GM23338 (cell line): ENCODE measurements around the gene STRN4. TPM values are rescaled to one million over a fixed set of nuclear protein-coding genes. Genes with fewer than 3 reads are reported as not detected.

ENCODE experiments used
- ATAC-seq: fragments of 200-7000 bp; cut with Tn5 transposase; 3 replicates; pipeline ENCODE4 v1.9.1; 2020
- DNase-seq: peaks from one replicate; pipeline ENCODE4 v3.0.0-alpha.2; 2015; ENCODE audit warnings: low spot score
- H2AFZ ChIP-seq: fragments of 200-600 bp; sonication (generic); 2 replicates; pipeline ENCODE4 v1.8.0; 2016; ENCODE audit warnings: antibody characterized with exemption, mild to moderate bottlenecking, moderate library complexity
- H3F3A ChIP-seq: fragments of 200-600 bp; sonication (generic); replicated peaks from 2 replicates; pipeline ENCODE4 v1.8.0; 2017; ENCODE audit warnings: antibody characterized with exemption, mixed run types, low read depth
- H3K27ac ChIP-seq: fragments of 200-600 bp; sonication (generic); 2 replicates; pipeline ENCODE4 v1.6.1; 2016; ENCODE audit warnings: low read depth
- H3K27me3 ChIP-seq: fragments of 200-600 bp; sonication (generic); 2 replicates; pipeline ENCODE4 v1.8.0; 2016; ENCODE audit warnings: mild to moderate bottlenecking, mixed run types, moderate library complexity; ENCODE audit not compliant: insufficient read depth
- H3K36me3 ChIP-seq: fragments of 200-600 bp; sonication (generic); 2 replicates; pipeline ENCODE4 v1.8.0; 2016; ENCODE audit warnings: mild to moderate bottlenecking; ENCODE audit not compliant: insufficient read depth
- H3K4me1 ChIP-seq: fragments of 200-600 bp; sonication (generic); 2 replicates; pipeline ENCODE4 v1.8.0; 2016; ENCODE audit warnings: mild to moderate bottlenecking, moderate library complexity; ENCODE audit not compliant: insufficient read depth
- H3K4me2 ChIP-seq: fragments of 200-600 bp; sonication (generic); 2 replicates; pipeline ENCODE4 v1.7.1; 2017; ENCODE audit warnings: mixed run types
- H3K4me3 ChIP-seq: fragments of 200-600 bp; sonication (generic); 2 replicates; pipeline ENCODE4 v1.6.1; 2016; ENCODE audit warnings: mixed run types
- H3K79me2 ChIP-seq: fragments of 200-600 bp; sonication (generic); replicated peaks from 2 replicates; pipeline ENCODE4 v1.8.0; 2017; ENCODE audit warnings: mild to moderate bottlenecking; ENCODE audit not compliant: insufficient read depth
- H3K9me2 ChIP-seq: fragments of 200-600 bp; sonication (generic); 2 replicates; pipeline ENCODE4 v1.8.0; 2017; ENCODE audit not compliant: insufficient read depth
- H4K20me1 ChIP-seq: fragments of 200-600 bp; sonication (generic); replicated peaks from 2 replicates; pipeline ENCODE4 v1.8.0; 2017; ENCODE audit warnings: mild to moderate bottlenecking; ENCODE audit not compliant: insufficient read depth
- H3K27ac Mint-ChIP-seq: 2 replicates; pipeline ENCODE4 v1.8.0; 2020; ENCODE audit warnings: inconsistent platforms, mild to moderate bottlenecking, moderate library complexity, mixed read lengths
- H3K27me3 Mint-ChIP-seq: 3 replicates; pipeline ENCODE4 v1.8.0; 2022; ENCODE audit warnings: low read depth, mild to moderate bottlenecking, moderate library complexity, mixed read lengths, inconsistent platforms; ENCODE audit not compliant: insufficient read depth, poor library complexity
- H3K36me3 Mint-ChIP-seq: 3 replicates; pipeline ENCODE4 v1.8.0; 2021; ENCODE audit warnings: low read depth, mild to moderate bottlenecking, inconsistent platforms, moderate library complexity, mixed read lengths
- H3K4me1 Mint-ChIP-seq: 3 replicates; pipeline ENCODE4 v1.8.0; 2020; ENCODE audit warnings: mild to moderate bottlenecking, inconsistent platforms, mixed read lengths
- H3K4me3 Mint-ChIP-seq: 3 replicates; pipeline ENCODE4 v1.8.0; 2021; ENCODE audit warnings: moderate library complexity, mild to moderate bottlenecking, inconsistent platforms, mixed read lengths
- H3K9me3 Mint-ChIP-seq: 3 replicates; pipeline ENCODE4 v1.8.0; 2020; ENCODE audit warnings: moderate library complexity, mild to moderate bottlenecking, inconsistent platforms, mixed read lengths
- CREB1 ChIP-seq: fragments of 250-450 bp; sonication (Bioruptor Pico); IDR thresholded peaks from 2 replicates; pipeline ENCODE4 v1.5.0; 2020; ENCODE audit warnings: low read depth, mild to moderate bottlenecking, moderate library complexity
- EZH2 ChIP-seq: fragments of 200-600 bp; sonication (generic); IDR thresholded peaks from one replicate; pipeline ENCODE4 v1.8.0; 2017; ENCODE audit warnings: antibody characterized with exemption, mild to moderate bottlenecking, low read depth; ENCODE audit not compliant: unreplicated experiment
- EZH2phosphoT487 ChIP-seq: fragments of 200-600 bp; sonication (generic); IDR thresholded peaks from one replicate; pipeline ENCODE4 v1.8.1; 2018; ENCODE audit warnings: antibody characterized with exemption; ENCODE audit not compliant: unreplicated experiment
- JUNB ChIP-seq: IDR thresholded peaks from one replicate; pipeline ENCODE4 v1.6.1; 2016; ENCODE audit warnings: antibody characterized with exemption; ENCODE audit not compliant: unreplicated experiment
- NANOG ChIP-seq: IDR thresholded peaks from 2 replicates; pipeline ENCODE4 v1.6.1; 2016; ENCODE audit warnings: antibody characterized with exemption, borderline replicate concordance
- POLR2AphosphoS5 ChIP-seq: IDR thresholded peaks from 2 replicates; pipeline ENCODE4 v1.6.1; 2016; ENCODE audit warnings: antibody characterized with exemption, low read depth
- STAT1 ChIP-seq: IDR thresholded peaks from one replicate; pipeline ENCODE4 v1.6.1; 2016; ENCODE audit warnings: antibody characterized with exemption; ENCODE audit not compliant: unreplicated experiment
- ZNF114 ChIP-seq: fragments of 250-450 bp; sonication (Bioruptor Pico); IDR thresholded peaks from 2 replicates; pipeline ENCODE4 v1.5.0; 2020; ENCODE audit warnings: mild to moderate bottlenecking, moderate library complexity
- ZNF331 ChIP-seq: fragments of 250-450 bp; sonication (Bioruptor Pico); IDR thresholded peaks from 2 replicates; pipeline ENCODE4 v1.5.0; 2020; ENCODE audit warnings: low read depth, mild to moderate bottlenecking, moderate library complexity
- polyA plus RNA-seq: library from polyadenylated mRNA; unstranded; fragments of >200 nt; fragmentation: Nextera tagmentation; extraction: Ambion mirVana; gene quantifications from 2 replicates; pipeline ENCODE4 v1.2.1, GENCODE V29; 2016
- total RNA-seq: library from RNA; depleted of rRNA; stranded (reverse); fragments of >200 nt; shearing (Covaris generic); gene quantifications from 2 replicates; pipeline ENCODE4 v1.2.3, GENCODE V29; 2014
- TF ChIP-seq, protein P1 (sequence below): IDR thresholded peaks from one replicate; pipeline ENCODE4 v1.6.1; 2018; ENCODE audit warnings: antibody characterized with exemption; ENCODE audit not compliant: unreplicated experiment
- TF ChIP-seq, protein P2 (sequence below): IDR thresholded peaks from 2 replicates; pipeline ENCODE4 v1.6.1; 2016; ENCODE audit warnings: antibody characterized with exemption
- TF ChIP-seq, protein P3 (sequence below): fragments of 250-450 bp; sonication (Bioruptor Pico); IDR thresholded peaks from 2 replicates; pipeline ENCODE4 v1.5.0; 2020; ENCODE audit warnings: mild to moderate bottlenecking, moderate library complexity

STRN4 gene
- total and polyA plus RNA-seq, 2 experiments from 2014 or later: 62.1 to 140 TPM

DNA sequence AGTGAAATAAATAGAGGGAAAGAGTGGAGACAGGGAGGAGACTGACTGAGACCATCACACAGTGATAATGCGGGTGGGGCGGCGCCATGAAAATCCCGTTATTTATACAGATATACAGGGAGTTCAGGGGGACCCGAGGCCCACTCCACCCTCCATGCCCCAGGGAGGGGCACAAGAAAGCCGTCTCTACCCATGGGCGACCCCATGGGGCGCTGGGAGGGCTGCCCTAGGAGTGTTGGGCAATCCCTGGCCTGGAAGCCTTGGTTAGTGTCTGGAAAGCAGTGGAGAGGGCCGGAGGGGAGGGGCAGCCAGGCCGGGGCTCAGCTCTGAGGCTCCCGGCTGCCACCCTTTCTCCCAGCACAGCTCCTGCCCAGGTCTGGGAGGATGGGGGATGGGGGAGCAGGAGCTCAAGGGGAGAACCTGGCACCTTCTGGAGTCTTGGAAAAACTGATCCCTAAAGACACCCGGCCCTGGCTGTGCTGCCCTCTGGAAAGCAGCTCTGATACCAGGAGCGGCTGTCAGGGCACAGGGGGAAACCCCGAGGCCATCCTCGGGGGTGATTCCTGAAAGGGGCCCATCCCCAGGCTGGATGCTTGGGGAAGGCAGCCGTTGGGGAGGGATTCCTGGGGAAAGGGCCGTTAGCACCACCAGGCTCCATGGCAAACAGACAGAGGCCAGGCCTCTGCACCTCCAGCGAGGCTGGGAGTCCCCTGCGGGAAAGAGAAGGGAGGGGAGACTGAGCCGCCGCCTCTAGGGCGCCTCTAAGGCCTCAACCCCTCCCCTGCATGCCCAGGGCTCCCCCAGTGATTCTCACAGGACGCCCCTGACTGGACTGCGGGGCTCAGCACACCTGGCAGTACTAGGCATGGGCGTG is 26.4 kb downstream of the STRN4 start (continued):
- TF ChIP-seq, protein P1, sequence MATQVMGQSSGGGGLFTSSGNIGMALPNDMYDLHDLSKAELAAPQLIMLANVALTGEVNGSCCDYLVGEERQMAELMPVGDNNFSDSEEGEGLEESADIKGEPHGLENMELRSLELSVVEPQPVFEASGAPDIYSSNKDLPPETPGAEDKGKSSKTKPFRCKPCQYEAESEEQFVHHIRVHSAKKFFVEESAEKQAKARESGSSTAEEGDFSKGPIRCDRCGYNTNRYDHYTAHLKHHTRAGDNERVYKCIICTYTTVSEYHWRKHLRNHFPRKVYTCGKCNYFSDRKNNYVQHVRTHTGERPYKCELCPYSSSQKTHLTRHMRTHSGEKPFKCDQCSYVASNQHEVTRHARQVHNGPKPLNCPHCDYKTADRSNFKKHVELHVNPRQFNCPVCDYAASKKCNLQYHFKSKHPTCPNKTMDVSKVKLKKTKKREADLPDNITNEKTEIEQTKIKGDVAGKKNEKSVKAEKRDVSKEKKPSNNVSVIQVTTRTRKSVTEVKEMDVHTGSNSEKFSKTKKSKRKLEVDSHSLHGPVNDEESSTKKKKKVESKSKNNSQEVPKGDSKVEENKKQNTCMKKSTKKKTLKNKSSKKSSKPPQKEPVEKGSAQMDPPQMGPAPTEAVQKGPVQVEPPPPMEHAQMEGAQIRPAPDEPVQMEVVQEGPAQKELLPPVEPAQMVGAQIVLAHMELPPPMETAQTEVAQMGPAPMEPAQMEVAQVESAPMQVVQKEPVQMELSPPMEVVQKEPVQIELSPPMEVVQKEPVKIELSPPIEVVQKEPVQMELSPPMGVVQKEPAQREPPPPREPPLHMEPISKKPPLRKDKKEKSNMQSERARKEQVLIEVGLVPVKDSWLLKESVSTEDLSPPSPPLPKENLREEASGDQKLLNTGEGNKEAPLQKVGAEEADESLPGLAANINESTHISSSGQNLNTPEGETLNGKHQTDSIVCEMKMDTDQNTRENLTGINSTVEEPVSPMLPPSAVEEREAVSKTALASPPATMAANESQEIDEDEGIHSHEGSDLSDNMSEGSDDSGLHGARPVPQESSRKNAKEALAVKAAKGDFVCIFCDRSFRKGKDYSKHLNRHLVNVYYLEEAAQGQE: no peak

DNA sequence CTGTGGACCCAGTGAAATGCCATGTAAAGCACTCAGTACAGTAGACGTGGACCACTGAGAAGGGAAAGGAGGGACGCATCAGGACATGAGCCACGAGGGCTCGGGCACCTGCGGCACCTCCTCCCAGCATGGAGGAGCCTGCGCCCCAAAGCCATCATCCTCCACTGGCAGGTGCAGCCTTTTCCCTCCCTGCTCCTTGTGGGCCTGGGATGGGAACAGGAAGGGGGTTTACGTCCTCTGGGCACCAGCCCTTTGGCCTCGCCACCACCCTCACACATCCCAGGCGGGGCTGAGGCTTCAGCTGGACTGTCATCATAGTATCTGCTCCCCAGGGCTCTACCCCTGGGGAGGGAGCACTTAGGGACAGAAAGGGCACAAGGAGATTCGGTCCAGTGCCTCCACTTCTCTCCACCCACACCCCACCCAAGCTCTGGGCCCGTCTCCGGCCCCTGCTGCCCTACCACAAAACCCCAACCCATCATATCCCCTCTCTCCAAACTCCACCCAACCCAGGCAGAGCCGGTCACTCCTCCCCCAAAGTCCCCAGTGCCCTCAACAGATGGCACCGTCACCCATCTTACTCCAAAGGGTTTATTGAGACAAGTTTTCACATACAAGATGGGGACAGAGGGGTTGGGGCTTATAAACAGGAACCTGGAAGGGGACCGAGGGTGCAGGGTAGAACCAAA is 27.2 kb downstream of the STRN4 start:
- Histone ChIP-seq H3F3A (peaks cover 14% of the 10 kb centered on the region; the same call in 1 of the 2 replicates), H3K36me3 (peaks cover 4% of the 10 kb centered on the region; the same call in 1 of the 2 replicates), H3K9me2 (no peaks in the 10 kb centered on the region), H3K27me3 (no peaks in the 10 kb centered on the region), H3K4me2 (no peak overlapping the region), H2AFZ (no peak overlapping the region), H4K20me1 (no peaks in the 10 kb centered on the region; the same call in 1 of the 2 replicates), H3K27ac (no peak overlapping the region), H3K79me2 (peaks cover 15% of the 10 kb centered on the region), H3K4me3 (no peak overlapping the region), H3K4me1 (peaks cover 18% of the 10 kb centered on the region)
- DNase-seq: no peak
- H3K36me3 Mint-ChIP-seq: peaks cover 31% of the 10 kb centered on the region
- H3K27me3 Mint-ChIP-seq: peaks cover 20% of the 10 kb centered on the region
- H3K9me3 Mint-ChIP-seq: no peaks in the 10 kb centered on the region
- ATAC-seq: no peak
- H3K4me1 Mint-ChIP-seq: peaks cover 27% of the 10 kb centered on the region
- H3K4me3 Mint-ChIP-seq: no peak overlapping the region; the same call in 2 of the 3 replicates
- H3K27ac Mint-ChIP-seq: no peak overlapping the region
- TF ChIP-seq STAT1: no peak
- no peak for TF ChIP-seq ZNF114
- no peak for TF ChIP-seq POLR2AphosphoS5
- no peak for TF ChIP-seq CREB1
- no peak for TF ChIP-seq NANOG
- TF ChIP-seq ZNF331 (CRISPR knock-in tag): no peak
- TF ChIP-seq EZH2phosphoT487: no peak
- TF ChIP-seq, protein P2, sequence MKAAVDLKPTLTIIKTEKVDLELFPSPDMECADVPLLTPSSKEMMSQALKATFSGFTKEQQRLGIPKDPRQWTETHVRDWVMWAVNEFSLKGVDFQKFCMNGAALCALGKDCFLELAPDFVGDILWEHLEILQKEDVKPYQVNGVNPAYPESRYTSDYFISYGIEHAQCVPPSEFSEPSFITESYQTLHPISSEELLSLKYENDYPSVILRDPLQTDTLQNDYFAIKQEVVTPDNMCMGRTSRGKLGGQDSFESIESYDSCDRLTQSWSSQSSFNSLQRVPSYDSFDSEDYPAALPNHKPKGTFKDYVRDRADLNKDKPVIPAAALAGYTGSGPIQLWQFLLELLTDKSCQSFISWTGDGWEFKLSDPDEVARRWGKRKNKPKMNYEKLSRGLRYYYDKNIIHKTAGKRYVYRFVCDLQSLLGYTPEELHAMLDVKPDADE: no peak
- TF ChIP-seq JUNB: no peak
- TF ChIP-seq EZH2: no peak
- TF ChIP-seq, protein P3, sequence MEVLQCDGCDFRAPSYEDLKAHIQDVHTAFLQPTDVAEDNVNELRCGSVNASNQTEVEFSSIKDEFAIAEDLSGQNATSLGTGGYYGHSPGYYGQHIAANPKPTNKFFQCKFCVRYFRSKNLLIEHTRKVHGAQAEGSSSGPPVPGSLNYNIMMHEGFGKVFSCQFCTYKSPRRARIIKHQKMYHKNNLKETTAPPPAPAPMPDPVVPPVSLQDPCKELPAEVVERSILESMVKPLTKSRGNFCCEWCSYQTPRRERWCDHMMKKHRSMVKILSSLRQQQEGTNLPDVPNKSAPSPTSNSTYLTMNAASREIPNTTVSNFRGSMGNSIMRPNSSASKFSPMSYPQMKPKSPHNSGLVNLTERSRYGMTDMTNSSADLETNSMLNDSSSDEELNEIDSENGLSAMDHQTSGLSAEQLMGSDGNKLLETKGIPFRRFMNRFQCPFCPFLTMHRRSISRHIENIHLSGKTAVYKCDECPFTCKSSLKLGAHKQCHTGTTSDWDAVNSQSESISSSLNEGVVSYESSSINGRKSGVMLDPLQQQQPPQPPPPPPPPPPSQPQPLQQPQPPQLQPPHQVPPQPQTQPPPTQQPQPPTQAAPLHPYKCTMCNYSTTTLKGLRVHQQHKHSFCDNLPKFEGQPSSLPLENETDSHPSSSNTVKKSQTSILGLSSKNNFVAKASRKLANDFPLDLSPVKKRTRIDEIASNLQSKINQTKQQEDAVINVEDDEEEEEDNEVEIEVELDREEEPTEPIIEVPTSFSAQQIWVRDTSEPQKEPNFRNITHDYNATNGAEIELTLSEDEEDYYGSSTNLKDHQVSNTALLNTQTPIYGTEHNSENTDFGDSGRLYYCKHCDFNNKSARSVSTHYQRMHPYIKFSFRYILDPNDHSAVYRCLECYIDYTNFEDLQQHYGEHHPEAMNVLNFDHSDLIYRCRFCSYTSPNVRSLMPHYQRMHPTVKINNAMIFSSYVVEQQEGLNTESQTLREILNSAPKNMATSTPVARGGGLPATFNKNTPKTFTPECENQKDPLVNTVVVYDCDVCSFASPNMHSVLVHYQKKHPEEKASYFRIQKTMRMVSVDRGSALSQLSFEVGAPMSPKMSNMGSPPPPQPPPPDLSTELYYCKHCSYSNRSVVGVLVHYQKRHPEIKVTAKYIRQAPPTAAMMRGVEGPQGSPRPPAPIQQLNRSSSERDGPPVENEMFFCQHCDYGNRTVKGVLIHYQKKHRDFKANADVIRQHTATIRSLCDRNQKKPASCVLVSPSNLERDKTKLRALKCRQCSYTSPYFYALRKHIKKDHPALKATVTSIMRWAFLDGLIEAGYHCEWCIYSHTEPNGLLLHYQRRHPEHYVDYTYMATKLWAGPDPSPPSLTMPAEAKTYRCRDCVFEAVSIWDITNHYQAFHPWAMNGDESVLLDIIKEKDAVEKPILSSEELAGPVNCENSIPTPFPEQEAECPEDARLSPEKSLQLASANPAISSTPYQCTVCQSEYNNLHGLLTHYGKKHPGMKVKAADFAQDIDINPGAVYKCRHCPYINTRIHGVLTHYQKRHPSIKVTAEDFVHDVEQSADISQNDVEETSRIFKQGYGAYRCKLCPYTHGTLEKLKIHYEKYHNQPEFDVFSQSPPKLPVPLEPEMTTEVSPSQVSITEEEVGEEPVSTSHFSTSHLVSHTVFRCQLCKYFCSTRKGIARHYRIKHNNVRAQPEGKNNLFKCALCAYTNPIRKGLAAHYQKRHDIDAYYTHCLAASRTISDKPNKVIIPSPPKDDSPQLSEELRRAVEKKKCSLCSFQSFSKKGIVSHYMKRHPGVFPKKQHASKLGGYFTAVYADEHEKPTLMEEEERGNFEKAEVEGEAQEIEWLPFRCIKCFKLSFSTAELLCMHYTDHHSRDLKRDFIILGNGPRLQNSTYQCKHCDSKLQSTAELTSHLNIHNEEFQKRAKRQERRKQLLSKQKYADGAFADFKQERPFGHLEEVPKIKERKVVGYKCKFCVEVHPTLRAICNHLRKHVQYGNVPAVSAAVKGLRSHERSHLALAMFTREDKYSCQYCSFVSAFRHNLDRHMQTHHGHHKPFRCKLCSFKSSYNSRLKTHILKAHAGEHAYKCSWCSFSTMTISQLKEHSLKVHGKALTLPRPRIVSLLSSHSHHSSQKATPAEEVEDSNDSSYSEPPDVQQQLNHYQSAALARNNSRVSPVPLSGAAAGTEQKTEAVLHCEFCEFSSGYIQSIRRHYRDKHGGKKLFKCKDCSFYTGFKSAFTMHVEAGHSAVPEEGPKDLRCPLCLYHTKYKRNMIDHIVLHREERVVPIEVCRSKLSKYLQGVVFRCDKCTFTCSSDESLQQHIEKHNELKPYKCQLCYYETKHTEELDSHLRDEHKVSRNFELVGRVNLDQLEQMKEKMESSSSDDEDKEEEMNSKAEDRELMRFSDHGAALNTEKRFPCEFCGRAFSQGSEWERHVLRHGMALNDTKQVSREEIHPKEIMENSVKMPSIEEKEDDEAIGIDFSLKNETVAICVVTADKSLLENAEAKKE: no peak
